ENCODE results near the gene NDUFS8.

NDUFS8 gene

DNA sequence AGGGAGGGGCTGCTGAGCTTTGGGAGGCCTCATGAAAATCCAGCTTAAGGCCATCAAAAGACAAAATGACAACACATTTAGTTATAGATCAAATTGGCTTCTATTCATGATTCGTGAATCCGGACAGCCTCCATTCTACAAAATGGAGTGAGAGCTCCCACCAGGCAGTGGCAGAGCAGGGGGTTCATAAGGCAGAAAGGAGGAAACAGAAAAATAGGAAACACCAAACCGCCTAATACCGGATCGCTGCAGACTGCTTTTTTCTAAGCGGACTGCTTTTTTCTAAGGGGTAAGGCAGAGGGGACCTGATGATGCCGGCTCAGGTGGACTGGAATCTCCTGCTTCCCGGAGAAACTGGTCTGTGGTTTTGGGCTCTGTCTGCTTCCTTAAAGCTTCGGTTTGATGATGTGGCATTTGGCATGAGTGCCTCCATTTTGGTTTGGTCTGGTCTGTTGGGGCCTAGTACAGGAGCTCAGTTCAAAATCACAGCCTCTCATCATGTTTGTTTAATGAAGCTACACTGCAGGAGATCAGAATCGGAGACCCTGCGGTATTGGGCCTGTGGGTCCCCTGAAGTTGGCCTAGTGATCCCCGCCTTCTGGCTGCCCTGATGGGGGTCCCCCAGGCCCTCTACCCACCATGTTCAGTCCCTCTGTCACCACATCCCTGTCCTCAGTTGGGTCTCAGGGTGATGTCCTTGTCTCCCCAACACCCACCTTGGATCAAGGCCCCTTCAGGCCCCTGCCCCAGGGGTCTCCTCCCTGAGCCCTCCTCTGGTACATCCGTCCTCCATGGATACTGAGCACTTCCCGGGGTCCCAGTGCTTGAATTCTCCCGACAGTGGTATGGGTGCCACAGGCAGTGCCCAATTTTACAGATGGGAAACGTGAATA lies 19.2 kb upstream of the NDUFS8 start:
- H3K36me3 ChIP-seq, result peaks cover 19% of the 10 kb centered on the region
- TF ChIP-seq CTCF (IDR thresholded peaks at IDR 0.05), result no peak
- peaks cover 65 to 68% of the 10 kb centered on the region in 2 experiments for H3K4me1 ChIP-seq (ENCODE audit: control insufficient read depth in 1 of 2, insufficient read depth in 1 of 2, low read depth in 1 of 2, low read length in 1 of 2)
- peak overlapping the region; percentile 74 to 78 for H3K4me3 ChIP-seq (ENCODE audit: low read depth in 1 of 2, low read length in 1 of 2)
- H3K27me3 ChIP-seq, result no peaks in the 10 kb centered on the region
- H3K9me3 ChIP-seq, result no peaks in the 10 kb centered on the region
- H3K27ac ChIP-seq, result peak overlapping the region; percentile 95

DNA sequence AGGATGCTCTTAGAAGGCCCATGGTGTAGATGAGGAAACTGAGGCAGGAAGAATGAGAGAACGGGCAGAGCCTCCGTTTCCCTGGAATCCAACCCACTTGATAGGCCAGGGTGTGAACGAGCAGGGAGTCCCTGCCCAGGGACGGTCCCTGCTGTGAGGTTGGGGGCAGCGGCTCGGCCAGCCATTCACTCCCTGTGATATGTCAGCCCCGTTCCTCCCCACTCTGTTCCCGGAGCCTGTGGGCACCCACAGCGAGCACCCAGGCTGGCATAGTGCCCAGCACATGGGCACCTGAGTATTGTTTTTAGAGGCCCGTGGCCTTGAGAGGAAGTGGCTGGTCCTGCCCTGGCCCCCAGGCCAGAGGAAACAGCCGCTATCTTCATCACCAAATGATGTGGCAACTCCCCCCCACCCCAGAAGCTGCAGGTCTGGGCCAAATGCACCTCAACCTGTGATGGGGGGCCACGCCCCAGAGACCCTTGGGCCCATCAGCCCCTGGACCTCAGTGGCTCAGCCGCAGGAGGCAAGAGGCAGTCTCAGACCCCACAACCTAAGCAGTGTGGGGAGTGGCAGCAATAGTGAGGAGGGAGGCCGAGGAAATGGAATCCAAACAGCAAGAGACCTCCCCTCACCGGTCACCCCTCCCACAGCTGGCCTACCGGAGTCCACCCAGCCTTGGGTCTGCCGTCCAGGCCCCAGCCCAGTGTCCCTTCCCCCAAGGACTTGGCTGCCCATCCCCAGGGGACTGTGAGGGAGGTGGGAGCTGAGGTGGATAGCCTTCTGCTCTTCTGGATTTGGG lies 18.2 kb upstream of the NDUFS8 start:
- H3K27me3 ChIP-seq, result no peaks in the 10 kb centered on the region
- peak overlapping the region; percentile 74 to 78 for H3K4me3 ChIP-seq (ENCODE audit: low read depth in 1 of 2, low read length in 1 of 2)
- H3K9me3 ChIP-seq, result no peaks in the 10 kb centered on the region
- peak overlapping the region; percentile 95 for H3K27ac ChIP-seq
- no peak for TF ChIP-seq CTCF (IDR thresholded peaks at IDR 0.05)
- H3K36me3 ChIP-seq, result peaks cover 28% of the 10 kb centered on the region
- H3K4me1 ChIP-seq (ENCODE audit: control insufficient read depth in 1 of 2, insufficient read depth in 1 of 2, low read depth in 1 of 2, low read length in 1 of 2), result peaks cover 65 to 67% of the 10 kb centered on the region in 2 experiments

GRCh38 chr11:68012843-68013610 lies 17.5 kb upstream of the NDUFS8 start:
- no peak for TF ChIP-seq CTCF (IDR thresholded peaks at IDR 0.05)
- Histone ChIP-seq H3K4me3 (ENCODE audit: low read depth in 1 of 2, low read length in 1 of 2) (peak overlapping the region in 1 of 2 experiments; percentile 74), H3K9me3 (no peaks in the 10 kb centered on the region), H3K27me3 (no peaks in the 10 kb centered on the region), H3K4me1 (ENCODE audit: control insufficient read depth in 1 of 2, insufficient read depth in 1 of 2, low read depth in 1 of 2, low read length in 1 of 2) (peaks cover 65 to 67% of the 10 kb centered on the region in 2 experiments), H3K36me3 (peaks cover 36% of the 10 kb centered on the region), H3K27ac (peak overlapping the region; percentile 95)

GRCh38 chr11:68013611-68014156 lies 16.8 kb upstream of the NDUFS8 start:
- no peak for TF ChIP-seq CTCF (IDR thresholded peaks at IDR 0.05)
- Histone ChIP-seq H3K4me3 (ENCODE audit: low read depth in 1 of 2, low read length in 1 of 2) (no peak overlapping the region), H3K27ac (peak overlapping the region; percentile 95), H3K27me3 (no peaks in the 10 kb centered on the region), H3K9me3 (no peaks in the 10 kb centered on the region), H3K36me3 (peaks cover 43% of the 10 kb centered on the region), H3K4me1 (ENCODE audit: control insufficient read depth in 1 of 2, insufficient read depth in 1 of 2, low read depth in 1 of 2, low read length in 1 of 2) (peaks cover 60% of the 10 kb centered on the region in 2 experiments)
